Neuronal stem cell (in vitro differentiated cells): ENCODE data around the gene BICDL1.

Experiments used
- DNase-seq: peaks from one replicate; pipeline ENCODE4 v3.0.0-alpha.2; 2013; ENCODE audit warnings: low spot score
- H2AFZ ChIP-seq: one replicate; pipeline ENCODE4 v1.6.1; 2013; ENCODE audit warnings: mild to moderate bottlenecking, low read length, inconsistent platforms
- H2AK5ac ChIP-seq: 2 replicates; pipeline ENCODE4 v1.6.1; 2013; ENCODE audit warnings: low read depth, mild to moderate bottlenecking, inconsistent platforms, low read length, moderate library complexity, mixed read lengths
- H2BK120ac ChIP-seq: 2 replicates; pipeline ENCODE4 v1.6.1; 2013; ENCODE audit warnings: low read depth, mild to moderate bottlenecking, inconsistent platforms, low read length, moderate library complexity, mixed read lengths
- H2BK12ac ChIP-seq: one replicate; pipeline ENCODE4 v1.6.1; 2013; ENCODE audit warnings: low read length, inconsistent platforms
- H2BK15ac ChIP-seq: 2 replicates; pipeline ENCODE4 v1.6.1; 2013; ENCODE audit warnings: mild to moderate bottlenecking, low read length, inconsistent platforms, mixed read lengths
- H2BK5ac ChIP-seq: one replicate; pipeline ENCODE4 v1.6.1; 2013; ENCODE audit warnings: inconsistent platforms, mild to moderate bottlenecking, low read length, moderate library complexity
- H3K14ac ChIP-seq: one replicate; pipeline ENCODE4 v1.6.1; 2013; ENCODE audit warnings: low read length, inconsistent platforms
- H3K18ac ChIP-seq: 2 replicates; pipeline ENCODE4 v1.6.1; 2013; ENCODE audit warnings: low read length, inconsistent platforms
- H3K23ac ChIP-seq: 2 replicates; pipeline ENCODE4 v1.6.1; 2013; ENCODE audit warnings: low read depth, mild to moderate bottlenecking, mixed read lengths, low read length, inconsistent platforms; ENCODE audit not compliant: poor library complexity
- H3K27ac ChIP-seq: replicated peaks from 3 replicates; pipeline ENCODE4 v1.5.1; 2013; ENCODE audit warnings: low read length, inconsistent platforms
- H3K27me3 ChIP-seq, 3 experiments: 2 replicates each; pipeline ENCODE4 v1.6.1; 2013; ENCODE audit warnings: low read length in 3 of 3, mild to moderate bottlenecking in 2 of 3, inconsistent platforms in 1 of 3, low read depth in 1 of 3, mixed read lengths in 1 of 3, moderate library complexity in 1 of 3; ENCODE audit not compliant: control insufficient read depth in 3 of 3, insufficient read depth in 3 of 3
- H3K36me3 ChIP-seq, 2 donors: replicated peaks in 1 of 2; 2 replicates each; pipeline ENCODE4 v1.6.1; 2013; ENCODE audit warnings: low read length in 2 of 2; ENCODE audit not compliant: control insufficient read depth in 2 of 2, insufficient read depth in 2 of 2
- H3K4ac ChIP-seq: 2 replicates; pipeline ENCODE4 v1.6.1; 2013; ENCODE audit warnings: inconsistent platforms, mild to moderate bottlenecking, low read length, moderate library complexity
- H3K4me1 ChIP-seq, 2 donors: 1 replicate in 1 of 2; 2 replicates in 1 of 2; pipeline ENCODE4 v1.6.1; 2013; ENCODE audit warnings: low read length in 2 of 2, low read depth in 1 of 2; ENCODE audit not compliant: control insufficient read depth in 2 of 2, insufficient read depth in 1 of 2
- H3K4me2 ChIP-seq: one replicate; pipeline ENCODE4 v1.6.1; 2013; ENCODE audit warnings: mild to moderate bottlenecking, low read length, inconsistent platforms; ENCODE audit not compliant: insufficient read depth, poor library complexity, severe bottlenecking
- H3K4me3 ChIP-seq, 2 donors: 2 replicates each; pipeline ENCODE4 v1.5.1; 2013; ENCODE audit warnings: low read length in 2 of 2, mild to moderate bottlenecking in 2 of 2, inconsistent platforms in 1 of 2, moderate library complexity in 1 of 2
- H3K79me1 ChIP-seq: one replicate; pipeline ENCODE4 v1.6.1; 2013; ENCODE audit warnings: low read depth, mild to moderate bottlenecking, inconsistent platforms, low read length, moderate library complexity
- H3K9ac ChIP-seq: one replicate; pipeline ENCODE4 v1.6.1; 2013; ENCODE audit warnings: mild to moderate bottlenecking, low read depth, low read length, inconsistent platforms; ENCODE audit not compliant: poor library complexity
- H3K9me3 ChIP-seq, 2 donors: replicated peaks in 1 of 2; 2 replicates each; pipeline versions ENCODE3 to v1.6.1; 2013; ENCODE audit warnings: low read length in 2 of 2, mild to moderate bottlenecking in 2 of 2, inconsistent platforms in 1 of 2, low read depth in 1 of 2, mixed read lengths in 1 of 2, moderate library complexity in 1 of 2; ENCODE audit not compliant: control insufficient read depth in 2 of 2, insufficient read depth in 1 of 2
- H4K8ac ChIP-seq: one replicate; pipeline ENCODE4 v1.6.1; 2013; ENCODE audit warnings: low read depth, mild to moderate bottlenecking, inconsistent platforms, low read length, moderate library complexity
- H4K91ac ChIP-seq: one replicate; pipeline ENCODE4 v1.6.1; 2013; ENCODE audit warnings: low read length, low read depth, mild to moderate bottlenecking, inconsistent platforms; ENCODE audit not compliant: poor library complexity
- WGBS, 2 donors: extraction: QIAGEN DNeasy Blood & Tissue Kit; methylation state at CpG; one replicate each; pipeline ENCODE4 v1.1.7; 2013; ENCODE audit warnings: missing lambda C conversion rate in 2 of 2, mixed read lengths in 1 of 2; ENCODE audit not compliant: insufficient read length in 2 of 2, insufficient replicate concordance in 1 of 2; ENCODE audit errors: extremely low coverage in 2 of 2; 5-methylcytosine and 5-hydroxymethylcytosine counted together

The BICDL1 gene

GRCh38 chr12:120115066-120115465 lies 126.0 kb downstream of the BICDL1 start:
- no CpG with 5 or more reads among the region's 3 CpGs for WGBS, 2 donors
- Histone ChIP-seq H4K8ac (no peak overlapping the region), H3K4ac (no peak overlapping the region), H2AFZ (no peak overlapping the region), H3K36me3 (peaks cover 2 to 29% of the 10 kb centered on the region in 2 donors), H3K23ac (no peak overlapping the region), H2AK5ac (no peak overlapping the region), H3K79me1 (peaks cover 8% of the 10 kb centered on the region), H3K27me3 (no peaks in the 10 kb centered on the region), H3K9me3 (no peaks in the 10 kb centered on the region), H2BK120ac (no peak overlapping the region), H2BK12ac (no peak overlapping the region), H4K91ac (no peak overlapping the region), H3K9ac (no peak overlapping the region), H3K18ac (no peak overlapping the region), H3K14ac (no peak overlapping the region), H2BK15ac (no peak overlapping the region), H2BK5ac (no peak overlapping the region), H3K4me2 (no peak overlapping the region), H3K4me3 (no peak overlapping the region), H3K27ac (no peak overlapping the region), H3K4me1 (peaks cover 6 to 8% of the 10 kb centered on the region in 2 donors)
- no peak for DNase-seq

DNA sequence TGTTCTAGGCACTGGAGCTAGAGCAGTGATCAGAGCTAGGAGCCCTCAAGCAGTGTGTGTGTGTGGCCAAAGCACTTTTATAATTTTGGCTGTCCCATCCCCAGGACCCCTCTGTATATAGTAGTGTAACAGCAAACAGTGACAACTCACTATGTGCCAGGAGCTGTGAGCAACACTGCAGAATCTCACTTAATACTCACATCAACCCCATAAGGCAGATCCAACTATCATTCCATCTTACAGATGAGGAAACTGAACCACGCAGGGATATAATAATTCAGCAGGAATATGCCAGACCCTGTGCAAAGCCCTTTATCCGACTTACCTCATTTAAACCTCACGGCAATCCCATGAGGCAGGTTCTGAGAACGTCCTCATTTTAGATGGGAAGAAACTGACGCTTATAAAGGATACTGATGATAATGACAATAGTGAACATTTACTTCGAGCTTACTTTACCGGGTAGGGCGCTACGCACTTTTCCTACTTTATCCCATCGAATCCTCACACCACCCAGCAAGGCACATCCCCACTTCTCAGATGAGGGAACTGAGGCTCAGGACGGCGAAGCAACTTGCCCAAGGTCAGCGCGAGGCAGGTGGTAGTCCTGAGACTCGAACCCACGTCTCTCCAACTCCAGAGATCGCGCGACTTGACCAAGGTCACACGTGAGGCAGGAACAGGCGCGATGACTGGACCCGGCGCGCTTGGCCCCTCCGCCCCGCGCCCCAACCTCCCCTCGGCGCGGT lies 126.8 kb downstream of the BICDL1 start:
- peak overlapping the region; percentile 10 for H2AK5ac ChIP-seq
- no peak overlapping the region for H2BK5ac ChIP-seq
- peak overlapping the region; percentile 89 for H3K9ac ChIP-seq
- no peak overlapping the region for H4K91ac ChIP-seq
- H2AFZ ChIP-seq, result peak overlapping the region; percentile 51
- peak overlapping the region; percentile 76 for H3K18ac ChIP-seq
- H3K4ac ChIP-seq, result no peak overlapping the region
- no peak overlapping the region for H3K27ac ChIP-seq
- peak overlapping the region; percentile 80 for H3K23ac ChIP-seq
- H2BK15ac ChIP-seq, result no peak overlapping the region
- peak overlapping the region; percentile 83 for H4K8ac ChIP-seq
- H3K4me3 ChIP-seq, result peak overlapping the region; percentile 90 to 95
- no peak overlapping the region for H2BK120ac ChIP-seq
- H3K9me3 ChIP-seq, result no peaks in the 10 kb centered on the region
- DNase-seq, result no peak
- H3K27me3 ChIP-seq, result no peaks in the 10 kb centered on the region
- H3K4me2 ChIP-seq, result peak overlapping the region; percentile 69
- peaks cover 2 to 29% of the 10 kb centered on the region in 2 donors for H3K36me3 ChIP-seq
- H3K4me1 ChIP-seq, result peaks cover 6 to 8% of the 10 kb centered on the region in 2 donors
- WGBS, 2 donors, result no CpG with 5 or more reads among the region's 31 CpGs
- peaks cover 6% of the 10 kb centered on the region for H3K79me1 ChIP-seq
- no peak overlapping the region for H2BK12ac ChIP-seq
- peak overlapping the region; percentile 95 for H3K14ac ChIP-seq

- Histone ChIP-seq H3K27ac (peak within 1 kb of the TSS; percentile 94), H3K4me2 (peak within 1 kb of the TSS; percentile 72), H4K91ac (no peak within 1 kb of the TSS), H3K23ac (peak within 1 kb of the TSS; percentile 80), H3K9ac (peak within 1 kb of the TSS; percentile 89), H3K18ac (peak within 1 kb of the TSS; percentile 97), H3K79me1 (peaks cover 6% of the 10 kb centered on the region), H2BK15ac (peak within 1 kb of the TSS; percentile 11), H2AK5ac (peak within 1 kb of the TSS; percentile 10), H3K4me3 (peak within 1 kb of the TSS; percentile 95 to 96), H3K9me3 (no peaks in the 10 kb centered on the region), H3K4me1 (peaks cover 6 to 8% of the 10 kb centered on the region in 2 donors), H3K4ac (no peak within 1 kb of the TSS), H3K36me3 (peaks cover 2 to 29% of the 10 kb centered on the region in 2 donors), H2BK120ac (no peak within 1 kb of the TSS), H2BK12ac (no peak within 1 kb of the TSS), H2BK5ac (peak within 1 kb of the TSS; percentile 78), H3K14ac (peak within 1 kb of the TSS; percentile 95), H4K8ac (peak within 1 kb of the TSS; percentile 83), H2AFZ (peak within 1 kb of the TSS; percentile 100), H3K27me3 (no peaks in the 10 kb centered on the region)
- no peak for DNase-seq
- no CpG with 5 or more reads among the region's 50 CpGs for WGBS, 2 donors
Measured at GRCh38 chr12:120116441-120116791, 127.4 kb downstream of the BICDL1 start, which contains the start of gene RAB35. RAB35 (minus strand) TSS chr12:120116753; CDS start chr12:120116650, 103 bp downstream.

DNA sequence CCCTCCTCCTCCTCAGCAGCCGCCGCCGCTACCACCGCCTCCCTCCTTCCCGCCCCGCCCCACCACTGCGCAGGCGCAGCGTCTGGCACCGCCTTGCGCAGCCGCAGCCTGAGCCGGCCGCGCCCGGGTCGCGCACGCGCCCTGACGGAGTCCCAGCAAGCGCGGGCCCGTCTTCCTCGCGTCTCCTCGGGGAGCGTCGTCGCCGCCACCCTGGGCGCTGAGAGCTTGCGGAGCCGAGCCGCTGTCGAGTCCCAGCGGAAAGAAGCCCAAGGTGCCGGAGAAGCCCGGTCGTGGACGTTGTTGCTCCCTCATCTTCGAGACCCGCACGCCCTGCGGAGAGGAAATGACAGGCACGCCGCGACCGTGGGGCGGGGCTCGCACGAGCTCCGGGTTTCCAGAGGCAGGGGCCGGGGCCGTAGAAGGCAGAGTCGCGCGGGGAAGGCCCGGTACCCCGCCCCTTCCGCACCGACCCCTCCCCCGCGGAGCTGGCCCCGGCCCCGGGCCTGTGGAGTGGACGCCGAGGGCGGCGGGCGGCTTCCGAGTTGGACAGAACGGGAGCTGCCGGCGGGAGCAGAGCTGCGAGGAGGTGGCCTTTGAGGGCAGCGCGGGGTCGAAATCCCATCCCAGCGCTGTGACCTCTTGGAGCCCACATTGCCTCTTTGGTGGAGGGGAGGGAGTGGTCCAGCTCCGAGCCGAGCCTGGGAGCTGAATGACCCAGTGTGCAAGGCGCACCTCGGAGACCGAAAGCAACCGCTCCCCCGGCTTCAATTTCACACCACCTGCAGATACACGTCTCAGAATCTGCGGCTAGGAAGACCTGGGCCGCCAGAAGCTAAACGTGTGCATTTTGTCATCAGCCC lies 128.0 kb downstream of the BICDL1 start:
- no CpG with 5 or more reads among the region's 91 CpGs for WGBS, 2 donors
- Histone ChIP-seq H3K9ac (peak overlapping the region; percentile 89), H4K91ac (no peak overlapping the region), H3K9me3 (no peaks in the 10 kb centered on the region), H2BK120ac (no peak overlapping the region), H3K4me1 (peaks cover 6 to 8% of the 10 kb centered on the region in 2 donors), H3K79me1 (peaks cover 6% of the 10 kb centered on the region), H4K8ac (no peak overlapping the region), H2BK15ac (peak overlapping the region; percentile 11), H2AFZ (peak overlapping the region; percentile 100), H2AK5ac (no peak overlapping the region), H3K4me2 (peak overlapping the region; percentile 72), H3K23ac (peak overlapping the region; percentile 67), H3K4ac (no peak overlapping the region), H3K36me3 (peaks cover 2 to 29% of the 10 kb centered on the region in 2 donors), H3K14ac (peak overlapping the region; percentile 43), H3K18ac (peak overlapping the region; percentile 97), H2BK12ac (no peak overlapping the region), H2BK5ac (peak overlapping the region; percentile 78), H3K27me3 (no peaks in the 10 kb centered on the region), H3K27ac (peak overlapping the region; percentile 94), H3K4me3 (peak overlapping the region; percentile 95 to 96)
- DNase-seq, result peak; percentile 96
